HepG2 (cell line): ENCODE data around the gene METTL23.

Experiments used
- CERS6 ChIP-seq: sonication (generic); formaldehyde crosslinking; IDR thresholded peaks from 2 replicates; pipeline ENCODE4 v1.5.0; 2020; ENCODE audit warnings: missing genetic modification reagents
- CTCF ChIP-seq: sonication (generic); formaldehyde crosslinking; IDR thresholded peaks from 2 replicates; pipeline ENCODE4 v1.5.0; 2020; ENCODE audit warnings: mild to moderate bottlenecking, missing genetic modification reagents, moderate library complexity
- ETV5 ChIP-seq: IDR thresholded peaks from 2 replicates; pipeline ENCODE4 v1.6.1; 2018; ENCODE audit warnings: missing biosample characterization, missing genetic modification reagents, inconsistent platforms, borderline replicate concordance
- MTA3 ChIP-seq: sonication (generic); formaldehyde crosslinking; IDR thresholded peaks from 2 replicates; pipeline ENCODE4 v1.4.0; 2020; ENCODE audit warnings: missing genetic modification reagents
- MYC ChIP-seq: sonication (generic); formaldehyde crosslinking; IDR thresholded peaks from 2 replicates; pipeline ENCODE4 v1.9.0; 2021; ENCODE audit warnings: missing genetic modification reagents, borderline replicate concordance
- THRA ChIP-seq: sonication (generic); formaldehyde crosslinking; IDR thresholded peaks from 2 replicates; pipeline ENCODE4 v1.4.0; 2020; ENCODE audit warnings: missing genetic modification reagents, borderline replicate concordance
- ZNF557 ChIP-seq: sonication (generic); formaldehyde crosslinking; IDR thresholded peaks from 2 replicates; pipeline ENCODE4 v1.4.0; 2020; ENCODE audit warnings: missing genetic modification reagents

GRCh38 chr17:76683921-76684745 is 42.5 kb upstream of the METTL23 start:
- TF ChIP-seq MYC (CRISPR knock-in tag): no peak
- TF ChIP-seq ETV5: no peak
- TF ChIP-seq CTCF (CRISPR knock-in tag): no peak
- no peak for TF ChIP-seq ZNF557 (CRISPR knock-in tag)
- TF ChIP-seq CERS6 (CRISPR knock-in tag): no peak
- TF ChIP-seq THRA: no peak
- TF ChIP-seq MTA3 (CRISPR knock-in tag): no peak
